Measurements from ENCODE around the gene DDO.
"Not testable (repeated sequence)": the region's sequence is repeated elsewhere in the genome, so short reads cannot be mapped to it uniquely, and the experiment has no call there.

Gene DDO, protein sequence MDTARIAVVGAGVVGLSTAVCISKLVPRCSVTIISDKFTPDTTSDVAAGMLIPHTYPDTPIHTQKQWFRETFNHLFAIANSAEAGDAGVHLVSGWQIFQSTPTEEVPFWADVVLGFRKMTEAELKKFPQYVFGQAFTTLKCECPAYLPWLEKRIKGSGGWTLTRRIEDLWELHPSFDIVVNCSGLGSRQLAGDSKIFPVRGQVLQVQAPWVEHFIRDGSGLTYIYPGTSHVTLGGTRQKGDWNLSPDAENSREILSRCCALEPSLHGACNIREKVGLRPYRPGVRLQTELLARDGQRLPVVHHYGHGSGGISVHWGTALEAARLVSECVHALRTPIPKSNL

DNA sequence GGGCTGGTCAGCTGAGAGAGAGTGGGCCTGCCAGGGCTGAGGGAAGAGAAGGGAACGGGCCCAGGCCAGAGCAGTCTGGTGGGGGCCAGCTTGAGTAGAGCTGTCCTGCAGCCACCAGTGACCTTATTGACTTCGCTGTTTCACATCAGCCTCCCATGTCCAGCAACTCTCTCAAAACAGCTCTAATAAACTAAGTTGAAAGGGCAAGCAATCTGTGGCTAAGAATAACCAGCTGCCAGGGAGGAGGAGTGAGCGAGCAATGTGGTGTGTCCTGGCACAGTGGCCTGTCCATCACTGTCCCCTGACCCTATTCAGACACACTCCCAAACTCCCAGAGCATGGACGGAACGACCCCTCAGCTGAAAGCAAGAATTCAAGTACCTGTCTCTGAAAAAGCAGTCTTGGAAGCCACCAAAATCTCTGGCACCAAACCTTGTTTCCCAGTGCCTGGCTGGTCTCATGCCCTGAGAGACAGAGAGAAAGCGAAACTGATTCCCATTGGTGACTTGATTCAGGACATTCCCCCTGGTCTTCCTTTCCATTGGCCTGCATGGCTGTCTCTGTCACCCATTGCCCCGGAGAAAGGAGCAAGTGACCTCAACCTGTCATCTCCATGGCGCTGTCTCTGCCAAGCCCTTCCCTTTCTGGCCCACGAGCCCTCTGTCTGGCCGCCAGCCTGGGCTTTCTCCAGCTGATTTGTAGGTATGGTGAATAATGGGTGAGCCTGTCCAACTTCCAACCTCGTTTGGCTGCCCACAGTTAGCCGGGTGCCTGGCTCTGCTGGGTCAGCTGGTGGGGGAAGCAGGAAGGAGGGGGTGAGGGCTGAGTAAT lies at the start of gene DDO:
TSS of gene DDO (minus strand) at position 490 of the 831 bp plus-strand sequence. CDS start 2,113 bp downstream, outside the sequence.
- no peak for DNase-seq

DNA sequence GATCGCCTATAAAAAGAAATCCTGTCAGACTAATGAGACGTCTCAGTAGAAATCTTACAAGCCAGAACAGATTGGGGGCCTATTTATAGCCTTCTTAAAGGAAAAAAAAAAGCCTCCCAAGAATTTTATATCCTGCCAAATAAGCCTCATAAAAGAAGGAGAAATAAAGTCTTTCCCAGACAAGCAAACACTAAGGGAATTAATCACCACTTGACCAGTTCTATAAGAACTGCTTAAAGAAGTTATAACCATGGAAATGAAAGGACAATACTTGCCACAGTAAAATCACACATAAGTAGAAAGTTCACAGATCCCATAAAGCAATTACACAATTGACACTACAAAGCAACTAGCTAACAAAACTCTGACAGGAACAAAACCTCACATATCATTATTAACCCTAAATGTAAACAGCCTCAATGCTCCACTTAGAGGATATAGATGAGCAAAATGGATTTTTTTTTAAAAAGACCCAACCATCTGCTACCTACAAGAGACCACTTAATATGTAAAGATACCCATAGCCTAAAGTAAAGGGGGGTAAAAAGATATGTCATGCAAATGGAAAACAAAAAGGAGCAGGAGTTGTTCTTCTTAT lies 47.6 kb upstream of the DDO start:
- DNase-seq = no peak

DNA sequence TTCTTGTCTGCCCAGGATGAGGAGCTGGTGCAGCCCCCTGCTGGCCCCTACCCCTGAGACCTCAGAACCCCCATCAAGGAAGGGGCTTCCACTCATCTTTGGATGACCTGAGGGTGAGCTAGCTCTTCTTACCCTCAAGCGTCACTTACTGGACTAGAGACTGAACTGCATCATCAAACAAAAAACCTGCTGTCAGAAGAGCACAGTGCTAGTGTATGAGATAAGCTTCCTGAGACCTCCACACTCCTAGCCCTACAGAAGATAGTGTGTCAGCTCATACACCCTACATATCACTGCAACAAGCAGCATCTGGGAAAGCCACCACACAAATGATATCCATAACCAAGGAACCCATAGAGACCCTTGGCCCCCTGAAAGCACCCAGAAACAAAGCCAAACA lies 46.0 kb upstream of the DDO start:
- no peak for DNase-seq

DNA sequence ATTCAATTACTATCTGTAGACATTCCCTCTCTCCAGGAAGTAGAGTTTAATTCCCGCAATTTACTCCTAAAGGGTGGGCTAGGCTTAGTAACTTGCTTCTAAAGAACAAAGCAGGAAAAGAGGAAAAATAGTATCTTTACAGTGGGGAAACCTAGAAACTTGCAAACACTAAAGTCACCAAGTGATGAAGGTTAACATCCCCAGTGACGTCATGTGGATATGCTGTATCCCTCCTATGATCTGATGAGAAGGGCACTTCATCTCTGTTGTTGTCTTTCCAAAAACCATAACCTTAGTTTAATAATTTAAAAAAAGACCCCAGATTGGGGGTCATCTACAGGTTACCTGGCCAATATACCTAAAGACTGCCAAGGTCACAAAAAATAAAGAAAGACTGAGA lies 43.8 kb upstream of the DDO start:
- DNase-seq = no peak

DNA sequence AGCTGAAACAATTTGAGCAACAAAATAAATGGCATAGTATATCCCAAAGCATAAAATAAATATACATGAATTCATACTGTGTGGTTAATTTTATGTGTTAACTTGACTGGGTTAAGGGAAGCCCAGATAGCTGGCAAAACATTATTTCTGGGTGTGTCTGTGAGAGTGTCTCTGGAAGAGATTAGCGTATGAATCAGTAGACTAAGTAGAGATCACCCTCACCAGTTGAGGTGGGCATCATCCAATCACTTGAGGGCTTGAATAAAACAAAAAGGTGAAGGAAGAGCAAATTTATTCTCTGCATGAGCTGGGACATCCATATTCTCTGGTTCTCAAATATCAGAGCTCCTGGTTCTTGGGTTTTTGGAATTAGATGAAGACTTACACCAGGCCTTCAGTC lies 43.1 kb upstream of the DDO start:
- DNase-seq = no peak

DNA sequence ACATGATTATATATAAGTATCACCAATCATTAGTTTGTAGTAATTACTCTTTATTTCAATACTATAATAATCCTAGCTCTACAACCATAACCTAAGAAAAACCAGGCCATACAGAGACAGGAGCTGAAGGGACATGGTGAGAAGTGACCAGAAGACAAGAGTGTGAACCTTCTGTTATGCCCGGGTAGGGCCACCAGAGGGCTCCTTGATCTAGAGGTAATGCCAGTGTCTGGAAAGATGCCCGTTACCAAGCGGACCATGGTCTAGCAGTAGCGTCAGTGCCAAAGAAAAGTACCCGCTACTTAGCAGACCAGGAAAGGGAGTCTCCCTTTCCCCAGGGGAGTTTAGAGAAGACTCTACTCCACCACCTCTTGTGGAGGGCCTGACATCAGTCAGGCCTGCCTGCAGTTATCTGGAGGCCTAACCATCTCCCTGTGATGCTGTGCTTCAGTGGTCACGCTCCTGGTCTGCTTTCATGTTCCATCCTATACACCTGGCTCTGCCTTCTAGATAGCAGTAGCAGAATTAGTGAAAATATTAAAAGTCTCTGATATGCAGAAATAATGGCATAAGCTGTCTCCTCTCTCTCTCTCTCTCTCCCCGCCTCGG lies 42.3 kb upstream of the DDO start:
- not testable (repeated sequence) for DNase-seq

DNA sequence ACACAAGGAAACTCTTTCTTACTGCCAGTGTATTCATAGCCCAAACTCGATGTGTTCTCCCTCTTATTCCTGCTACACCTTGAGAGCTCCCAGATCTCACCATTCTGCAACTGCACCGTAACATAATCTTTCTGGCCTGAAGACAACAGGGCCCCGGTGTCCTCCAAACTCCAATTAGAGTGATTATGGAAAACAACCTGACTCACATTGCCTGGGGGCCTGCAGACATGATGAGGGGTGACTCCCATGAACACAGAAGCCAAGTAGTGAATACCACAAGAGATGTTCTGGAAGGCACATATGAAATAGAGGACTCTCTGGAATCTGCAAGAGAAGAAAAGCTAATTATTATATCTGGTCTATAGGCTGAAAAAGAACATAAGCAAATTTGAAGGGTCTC lies 41.3 kb upstream of the DDO start:
- DNase-seq = no peak

DNA sequence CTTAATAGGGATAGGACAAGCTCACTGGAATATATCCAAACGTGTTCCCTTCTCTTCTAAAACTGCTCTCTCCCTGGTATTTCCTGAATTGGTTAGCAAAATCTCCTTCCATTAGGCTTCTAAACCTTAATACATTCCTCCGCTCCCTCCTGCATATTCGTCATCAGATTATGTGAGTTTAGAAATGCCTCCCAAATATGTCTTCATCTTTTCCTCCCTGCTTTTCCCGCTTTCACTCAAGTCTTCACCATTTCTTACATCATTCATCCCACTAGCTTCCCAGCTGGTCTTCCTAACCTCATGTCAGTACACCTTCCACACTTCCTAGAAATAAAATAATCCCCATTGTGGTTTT lies 34.1 kb upstream of the DDO start:
- no peak for DNase-seq

DNA sequence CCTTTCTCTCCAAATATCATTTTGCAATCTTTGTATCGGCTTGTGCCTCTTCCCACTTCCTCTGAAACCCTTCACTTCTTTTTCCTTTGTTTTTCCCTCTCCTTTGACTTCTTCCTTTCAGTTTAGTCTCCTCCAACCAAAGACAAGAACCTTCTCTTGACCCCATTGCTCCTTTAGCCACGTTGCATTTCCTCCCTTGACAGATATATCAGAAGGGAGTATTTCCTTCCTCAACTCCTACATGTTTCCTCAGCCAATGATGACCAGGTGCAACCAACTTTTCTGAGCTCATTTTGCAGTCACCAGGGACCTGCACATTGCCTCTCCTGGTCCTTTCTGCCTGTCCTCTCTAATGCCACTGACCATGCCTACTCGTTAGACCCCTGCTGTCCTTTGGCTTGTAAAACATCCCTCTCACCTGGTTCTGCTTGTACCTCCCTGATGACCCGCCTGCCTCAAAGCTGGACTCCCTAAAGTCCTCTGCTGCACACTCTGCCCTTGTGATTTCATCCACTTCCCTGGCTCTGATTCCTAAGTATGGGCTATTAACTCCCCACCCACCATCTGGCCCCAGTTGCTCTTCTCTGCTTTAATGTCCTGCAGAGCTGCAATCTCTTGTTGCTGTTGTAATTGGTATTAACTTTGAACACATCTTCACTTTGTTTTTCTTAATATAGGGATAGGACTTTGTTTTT lies 33.6 kb upstream of the DDO start:
- no peak for DNase-seq

DNA sequence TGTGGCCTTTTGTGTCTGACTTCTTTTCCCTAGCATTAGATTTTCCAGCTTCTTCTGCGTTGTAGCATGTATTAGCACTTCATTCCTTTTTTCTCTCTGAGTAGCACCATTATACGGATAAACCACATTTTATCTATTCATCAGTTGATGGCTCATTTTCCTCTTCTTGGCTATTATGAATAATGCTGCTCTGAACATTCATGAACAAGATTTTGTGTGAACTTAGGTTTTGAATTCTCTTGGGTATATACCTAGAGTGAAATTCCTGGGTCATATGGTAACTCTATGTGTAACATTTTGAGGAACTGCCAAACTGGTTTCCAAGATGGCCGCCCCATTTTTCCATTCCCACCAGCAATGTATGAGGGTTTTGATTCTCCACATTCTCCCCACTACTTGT lies 32.4 kb upstream of the DDO start:
- DNase-seq = no peak

DNA sequence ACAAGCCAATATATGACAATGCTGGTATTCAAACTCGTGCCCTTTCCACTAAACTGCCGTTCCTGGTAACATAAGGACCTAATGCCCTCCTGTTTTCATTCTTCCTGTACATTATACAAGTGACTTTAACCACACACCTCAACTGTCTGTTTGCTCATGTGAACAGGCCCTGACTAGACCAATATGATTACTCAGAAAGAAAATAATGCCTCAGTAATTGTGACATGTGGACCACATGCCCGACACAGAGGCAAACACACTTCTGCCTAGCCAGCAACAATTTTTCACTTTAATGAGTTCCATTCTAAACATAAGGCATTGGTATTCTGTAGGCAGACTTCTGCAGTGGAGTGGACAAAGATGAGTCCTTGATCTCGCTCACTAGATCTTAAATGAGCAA lies 31.0 kb upstream of the DDO start:
- DNase-seq = no peak

DNA sequence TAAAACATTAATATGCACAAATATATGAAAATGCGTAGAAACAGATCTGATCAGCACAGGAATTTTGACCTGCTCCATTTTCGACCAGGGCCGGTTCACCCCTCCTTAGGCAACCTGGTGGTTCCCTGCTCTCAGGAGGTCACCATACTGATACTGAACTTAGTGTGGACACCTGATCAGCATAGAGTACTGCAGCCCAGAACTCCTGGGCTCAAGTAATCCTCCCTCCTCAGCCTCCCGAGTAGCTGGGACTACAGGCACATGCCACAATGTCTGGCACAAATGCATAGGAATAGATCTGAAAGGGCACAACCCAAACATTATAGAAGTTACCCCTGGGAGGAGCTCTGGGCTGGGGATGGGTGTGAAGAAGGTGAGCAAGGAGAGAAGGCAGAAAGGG lies 24.7 kb upstream of the DDO start:
- DNase-seq = no peak

DNA sequence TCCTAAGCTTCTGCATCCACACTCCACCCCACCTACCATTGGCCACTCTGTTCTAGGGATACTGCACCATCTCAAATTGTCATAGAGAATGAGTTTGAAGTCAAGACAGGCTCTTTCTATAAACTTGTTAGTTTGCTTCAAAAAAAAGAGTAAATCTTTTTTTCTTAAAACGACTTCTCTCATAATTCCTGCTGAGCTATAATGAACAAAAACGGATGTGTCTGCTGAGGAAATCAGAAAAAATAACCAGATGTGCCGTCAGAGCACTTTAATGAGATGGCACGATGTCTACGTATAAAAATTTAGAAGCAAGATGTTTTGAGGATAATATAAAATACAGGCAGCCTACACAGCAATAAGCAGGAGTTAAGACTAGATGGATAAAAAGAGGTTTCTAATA lies 24.0 kb upstream of the DDO start:
- DNase-seq = no peak

DNA sequence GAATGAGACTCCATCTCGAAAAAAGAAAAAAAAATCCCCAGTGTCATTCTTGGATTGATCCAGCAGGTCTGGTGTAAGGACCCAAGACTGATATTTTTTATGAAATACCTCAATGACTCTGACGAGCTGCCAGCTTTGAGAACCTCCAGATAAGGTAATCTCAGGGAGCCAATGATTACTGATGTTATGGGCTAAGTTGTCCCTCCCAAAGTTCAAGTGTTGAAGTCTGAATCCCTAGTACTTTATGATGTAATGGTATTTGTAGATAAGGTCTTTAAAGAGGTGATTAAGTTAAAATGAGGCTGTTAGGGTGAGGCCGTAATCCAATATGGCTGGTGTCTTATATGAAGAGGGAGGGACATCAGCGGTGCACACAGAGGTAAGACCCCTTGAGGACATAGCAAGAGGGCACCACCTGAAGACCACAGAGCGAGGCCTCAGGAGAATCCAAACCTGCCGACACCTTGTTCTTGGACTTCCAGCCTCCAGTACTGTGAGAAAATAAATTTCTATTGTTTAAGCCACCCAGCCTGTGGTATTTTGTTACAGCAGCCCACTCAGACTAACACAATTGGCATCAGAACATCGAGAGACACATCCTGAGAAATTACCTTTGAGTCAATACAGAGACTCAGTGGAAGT lies 19.7 kb upstream of the DDO start:
- no peak for DNase-seq

DNA sequence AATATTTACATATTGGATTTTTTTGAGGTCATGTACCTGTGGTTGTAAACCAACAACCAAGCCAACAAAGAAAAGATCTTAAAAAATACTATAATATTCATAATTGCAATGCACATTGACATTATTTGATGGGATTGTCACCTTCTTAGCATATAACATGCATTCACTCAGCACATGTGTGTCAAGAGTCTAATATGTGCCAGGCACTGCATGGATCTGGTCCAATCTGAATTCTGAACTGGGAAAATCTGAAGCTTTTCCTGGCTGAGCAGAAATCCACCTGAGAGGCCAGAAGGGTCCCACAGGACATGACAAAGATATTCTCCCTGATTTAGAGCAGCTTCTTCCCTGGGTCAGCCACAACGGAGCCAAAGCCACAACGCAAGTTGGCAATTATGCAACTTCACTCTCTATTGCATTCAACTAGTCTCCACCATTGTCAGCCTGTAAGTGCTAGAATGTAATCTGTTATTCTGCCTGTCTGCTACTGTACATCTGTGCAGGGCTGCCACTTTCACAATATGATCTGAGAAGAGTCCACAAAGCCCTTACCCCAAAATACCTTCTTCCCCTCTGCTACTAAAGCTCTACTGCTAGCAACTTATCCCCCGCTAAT lies 17.0 kb upstream of the DDO start:
- no peak for DNase-seq

DNA sequence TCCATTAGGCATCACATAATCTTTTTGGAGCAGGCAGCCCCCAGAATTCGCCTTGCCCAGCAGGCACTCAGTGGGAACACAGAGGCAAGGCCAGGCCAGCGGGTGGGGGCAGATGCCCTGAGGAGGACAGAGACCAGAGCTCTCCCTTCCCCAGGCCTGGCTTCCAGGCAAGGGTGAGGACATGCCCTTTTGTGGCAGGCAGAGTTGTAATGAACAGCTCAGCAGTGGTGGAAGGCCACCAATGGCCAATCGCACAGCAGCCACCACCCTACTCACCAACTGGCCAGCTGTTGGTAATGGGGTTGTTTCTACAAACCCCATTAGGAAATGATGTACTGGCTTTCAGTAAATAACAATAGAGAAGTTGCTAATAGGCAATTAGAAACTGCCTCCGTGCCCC lies 15.4 kb upstream of the DDO start:
- DNase-seq = no peak

DNA sequence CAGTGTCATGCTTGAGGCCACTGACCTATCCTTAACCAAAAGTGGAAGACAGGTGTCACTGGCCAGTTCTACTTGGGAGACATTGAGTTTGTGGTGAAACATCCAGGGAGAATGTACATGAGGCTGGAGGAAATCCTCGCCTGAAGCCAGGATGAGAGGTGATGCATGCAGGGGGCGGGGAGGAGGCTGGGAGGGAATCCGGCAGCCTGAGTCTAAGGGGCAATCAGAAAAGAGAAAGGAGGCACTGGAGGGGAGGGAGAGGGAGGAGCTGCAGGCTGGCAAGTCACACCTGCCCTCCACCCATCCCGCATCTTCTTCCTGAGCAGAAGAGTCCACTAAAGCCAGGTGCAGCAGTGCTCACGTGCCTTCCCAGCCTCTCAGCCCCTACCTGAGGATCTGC lies 14.9 kb upstream of the DDO start:
- DNase-seq = no peak

DNA sequence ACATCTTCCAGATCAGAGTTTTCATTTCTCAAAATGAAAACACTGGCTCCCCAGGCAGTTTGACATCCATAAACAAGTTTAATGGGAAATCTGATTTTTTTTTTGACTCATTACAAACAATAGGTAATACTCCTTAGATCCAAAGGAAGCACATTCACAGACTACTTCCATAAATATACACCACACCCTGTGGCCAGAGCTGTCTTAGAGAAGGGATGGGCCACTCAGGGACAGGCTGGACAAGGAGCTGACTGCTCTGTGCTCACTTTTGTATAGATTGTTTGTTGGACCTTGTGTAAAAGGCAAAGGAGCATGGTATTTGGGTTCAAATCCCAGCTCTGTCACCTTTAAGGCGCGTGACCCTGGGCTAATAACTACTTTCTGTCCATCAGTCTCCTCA lies 12.8 kb upstream of the DDO start:
- DNase-seq = no peak

DNA sequence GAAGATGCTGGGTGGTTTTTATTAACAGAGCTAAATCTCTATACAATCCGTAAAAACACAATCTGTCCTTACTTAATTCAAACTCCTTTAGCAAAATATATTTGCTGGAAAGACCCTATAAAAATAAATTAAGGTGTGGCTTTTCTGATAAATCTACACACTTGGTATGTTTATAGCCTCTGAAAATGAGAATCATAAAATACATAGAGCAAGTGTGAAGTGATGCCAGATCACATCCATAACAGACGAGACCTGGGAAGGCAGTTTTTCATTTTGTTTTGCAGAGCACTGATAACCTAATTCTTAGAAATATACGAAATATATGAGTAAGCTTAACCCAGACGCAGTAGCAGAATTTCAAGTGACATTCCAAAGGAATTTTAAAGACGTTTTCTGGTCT lies 10.4 kb upstream of the DDO start:
- no peak for DNase-seq

DNA sequence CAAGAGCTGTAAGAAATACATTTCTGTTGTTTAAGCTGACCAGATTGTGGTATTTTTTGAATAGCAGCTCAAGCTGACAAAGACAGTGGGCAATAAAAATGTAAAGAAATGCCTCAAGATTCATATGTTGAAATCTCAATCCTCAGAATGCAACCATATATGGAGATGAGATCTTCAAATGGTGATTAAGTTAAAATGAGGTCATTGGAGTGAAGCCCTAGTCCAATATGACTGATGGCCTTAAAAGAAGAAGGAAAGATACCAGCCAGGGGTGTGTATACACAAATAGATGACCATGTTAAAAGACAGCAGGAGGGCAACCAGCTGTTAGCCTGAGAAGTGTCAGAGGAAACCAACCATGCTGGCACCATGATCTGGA lies 7.1 kb upstream of the DDO start:
- DNase-seq = no peak

DNA sequence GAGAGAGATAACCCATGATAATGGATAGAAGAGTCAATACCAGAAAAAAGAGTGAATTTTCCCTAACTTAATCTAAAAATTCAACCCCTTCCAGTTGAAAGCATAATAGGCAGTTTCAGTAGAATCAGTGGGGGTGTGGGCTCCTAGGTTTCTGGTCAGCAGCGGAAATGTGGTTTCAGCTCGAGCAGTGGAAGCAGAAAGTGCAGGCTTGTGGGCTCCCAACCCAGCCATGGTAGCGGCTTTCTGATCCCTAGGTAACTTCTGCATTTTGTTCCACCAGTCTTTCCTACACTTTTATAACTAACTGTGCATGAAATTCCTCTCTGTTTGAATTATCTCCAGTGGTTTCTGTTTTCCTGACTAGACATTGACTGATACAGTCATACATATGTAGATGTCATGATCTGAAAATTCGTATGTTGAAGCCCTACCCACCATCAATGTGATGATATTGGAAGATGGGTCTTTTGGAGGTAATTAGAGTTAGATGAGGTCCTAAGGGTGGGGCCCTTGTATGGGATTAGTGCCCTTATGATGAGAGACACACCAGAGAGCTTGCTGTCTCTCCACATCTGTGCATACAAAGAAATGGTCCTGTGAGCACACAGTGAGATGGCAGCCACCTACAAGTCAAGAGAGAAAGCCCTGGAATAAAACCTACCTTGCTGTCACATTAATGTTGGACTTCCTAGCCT lies 6.5 kb upstream of the DDO start:
- no peak for DNase-seq
